OCI-LY3 (cell line): Measurements from ENCODE around the gene GSE1.

Experiments
- H2AFZ ChIP-seq: fragments of 200-600, 300-600 bp; shearing (Covaris generic); 2 replicates; pipeline ENCODE4 v1.6.0; 2014; ENCODE audit warnings: antibody characterized with exemption, low read depth, low read length
- H3K27ac ChIP-seq: fragments of 200-600, 300-600 bp; sonication (generic); 2 replicates; pipeline ENCODE4 v1.5.1; 2014; ENCODE audit warnings: mild to moderate bottlenecking, low read length, moderate library complexity, mixed read lengths
- H3K27me3 ChIP-seq: fragments of 200-600, 300-600 bp; sonication (generic); 2 replicates; pipeline ENCODE4 v1.6.1; 2014; ENCODE audit warnings: low read depth, low read length, mixed read lengths
- H3K36me3 ChIP-seq: fragments of 200-600, 300-600 bp; sonication (generic); replicated peaks from 2 replicates; pipeline ENCODE3; 2014; ENCODE audit warnings: low read depth, low read length, mixed read lengths
- H3K4me1 ChIP-seq: fragments of 300-600, 200-600 bp; sonication (generic); 2 replicates; pipeline ENCODE4 v1.6.1; 2014; ENCODE audit warnings: low read length, mixed read lengths
- H3K4me2 ChIP-seq: fragments of 200-600, 300-600 bp; sonication (generic); 2 replicates; pipeline ENCODE4 v1.6.1; 2014; ENCODE audit warnings: low read length, mixed read lengths
- H3K4me3 ChIP-seq: fragments of 300-600, 200-600 bp; sonication (generic); 2 replicates; pipeline ENCODE4 v1.5.1; 2014; ENCODE audit warnings: antibody characterized with exemption, mild to moderate bottlenecking, low read length, moderate library complexity
- H3K79me2 ChIP-seq: fragments of 300-600, 200-600 bp; shearing (Covaris generic); 2 replicates; pipeline ENCODE4 v1.6.1; 2014; ENCODE audit warnings: mild to moderate bottlenecking, low read length, mixed read lengths
- H3K9ac ChIP-seq: fragments of 300-600, 200-600 bp; shearing (Covaris generic); 2 replicates; pipeline ENCODE4 v1.6.0; 2014; ENCODE audit warnings: mild to moderate bottlenecking, low read length, moderate library complexity
- H3K9me3 ChIP-seq: fragments of 200-600, 300-600 bp; shearing (Covaris generic); 2 replicates; pipeline ENCODE4 v1.6.1; 2014; ENCODE audit warnings: low read length, mixed read lengths; ENCODE audit not compliant: insufficient read depth
- H4K20me1 ChIP-seq: fragments of 200-600, 300-600 bp; sonication (generic); 2 replicates; pipeline ENCODE4 v1.6.1; 2016; ENCODE audit warnings: low read length, mixed read lengths; ENCODE audit not compliant: insufficient read depth
- EZH2phosphoT487 ChIP-seq: fragments of 200-600 bp; shearing (Covaris generic); IDR thresholded peaks from 2 replicates; pipeline ENCODE4 v1.6.1; 2018; ENCODE audit warnings: antibody characterized with exemption, mixed run types, low read depth
- TF ChIP-seq, protein P1 (sequence below): fragments of 200-600, 300-600 bp; sonication (generic); IDR thresholded peaks from 2 replicates; pipeline ENCODE4 v1.5.1; 2014; ENCODE audit warnings: antibody characterized with exemption, low read length, low read depth

The GSE1 gene

GRCh38 chr16:85664580-85665372, 51.7 kb downstream of the GSE1 start:
- TF ChIP-seq, protein P1, sequence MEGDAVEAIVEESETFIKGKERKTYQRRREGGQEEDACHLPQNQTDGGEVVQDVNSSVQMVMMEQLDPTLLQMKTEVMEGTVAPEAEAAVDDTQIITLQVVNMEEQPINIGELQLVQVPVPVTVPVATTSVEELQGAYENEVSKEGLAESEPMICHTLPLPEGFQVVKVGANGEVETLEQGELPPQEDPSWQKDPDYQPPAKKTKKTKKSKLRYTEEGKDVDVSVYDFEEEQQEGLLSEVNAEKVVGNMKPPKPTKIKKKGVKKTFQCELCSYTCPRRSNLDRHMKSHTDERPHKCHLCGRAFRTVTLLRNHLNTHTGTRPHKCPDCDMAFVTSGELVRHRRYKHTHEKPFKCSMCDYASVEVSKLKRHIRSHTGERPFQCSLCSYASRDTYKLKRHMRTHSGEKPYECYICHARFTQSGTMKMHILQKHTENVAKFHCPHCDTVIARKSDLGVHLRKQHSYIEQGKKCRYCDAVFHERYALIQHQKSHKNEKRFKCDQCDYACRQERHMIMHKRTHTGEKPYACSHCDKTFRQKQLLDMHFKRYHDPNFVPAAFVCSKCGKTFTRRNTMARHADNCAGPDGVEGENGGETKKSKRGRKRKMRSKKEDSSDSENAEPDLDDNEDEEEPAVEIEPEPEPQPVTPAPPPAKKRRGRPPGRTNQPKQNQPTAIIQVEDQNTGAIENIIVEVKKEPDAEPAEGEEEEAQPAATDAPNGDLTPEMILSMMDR: no peak
- TF ChIP-seq EZH2phosphoT487: no peak
- H3K9me3 ChIP-seq: no peaks in the 10 kb centered on the region
- peaks cover 50% of the 10 kb centered on the region for H3K36me3 ChIP-seq
- H2AFZ ChIP-seq: no peak overlapping the region
- no peaks in the 10 kb centered on the region for H3K4me1 ChIP-seq
- H3K27me3 ChIP-seq: no peaks in the 10 kb centered on the region
- H3K4me3 ChIP-seq: no peak overlapping the region
- H3K27ac ChIP-seq: no peak overlapping the region
- no peaks in the 10 kb centered on the region for H3K79me2 ChIP-seq
- no peak overlapping the region for H3K9ac ChIP-seq
- H4K20me1 ChIP-seq: peaks cover 10% of the 10 kb centered on the region
- no peak overlapping the region for H3K4me2 ChIP-seq

DNA sequence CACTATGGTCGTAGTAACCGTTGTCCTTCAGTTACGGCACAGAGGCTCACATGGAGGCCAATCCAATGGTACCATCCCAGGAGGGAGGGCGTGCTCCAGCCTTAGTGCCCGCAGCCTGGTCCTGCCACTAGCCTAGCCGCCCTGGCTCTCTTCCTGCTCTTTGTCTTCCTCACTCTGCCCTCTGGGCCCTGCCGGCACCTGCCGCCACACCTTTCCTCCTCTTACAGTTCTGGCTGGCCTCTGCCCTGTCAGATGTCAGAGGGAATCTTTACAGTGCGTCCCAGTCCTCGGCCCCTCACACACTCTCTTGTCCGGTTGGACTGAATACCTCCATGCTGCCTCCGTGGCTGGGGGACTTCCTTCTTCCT, 52.2 kb downstream of the GSE1 start:
- H3K36me3 ChIP-seq: peaks cover 55% of the 10 kb centered on the region
- H4K20me1 ChIP-seq: peaks cover 8% of the 10 kb centered on the region

DNA sequence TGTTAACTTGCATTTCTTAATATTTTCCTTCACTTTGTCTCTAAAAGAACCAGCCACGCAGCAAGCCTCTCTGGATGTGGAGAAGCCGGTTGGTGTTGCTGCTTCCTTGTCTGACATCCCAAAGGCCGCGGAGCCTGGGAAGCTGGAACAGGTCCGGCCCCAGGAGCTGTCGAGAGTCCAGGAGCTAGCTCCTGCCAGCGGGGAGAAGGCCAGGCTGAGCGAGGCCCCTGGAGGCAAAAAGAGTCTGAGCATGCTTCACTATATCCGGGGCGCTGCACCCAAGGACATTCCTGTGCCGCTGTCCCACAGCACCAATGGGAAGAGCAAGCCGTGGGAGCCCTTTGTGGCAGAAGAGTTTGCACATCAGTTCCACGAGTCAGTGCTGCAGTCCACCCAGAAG, 52.8 kb downstream of the GSE1 start:
- Histone ChIP-seq H3K79me2 (no peaks in the 10 kb centered on the region), H3K27ac (no peak overlapping the region), H3K9ac (no peak overlapping the region), H3K27me3 (no peaks in the 10 kb centered on the region), H4K20me1 (peaks cover 8% of the 10 kb centered on the region), H2AFZ (no peak overlapping the region), H3K4me2 (no peak overlapping the region), H3K4me3 (no peak overlapping the region), H3K4me1 (no peaks in the 10 kb centered on the region), H3K9me3 (no peaks in the 10 kb centered on the region), H3K36me3 (peaks cover 61% of the 10 kb centered on the region)
- TF ChIP-seq, protein P1: no peak
- TF ChIP-seq EZH2phosphoT487: no peak

More for the DNA sequence above, 52.2 kb downstream of the GSE1 start:
- Histone ChIP-seq H3K9me3 (no peaks in the 10 kb centered on the region), H3K27ac (no peak overlapping the region), H2AFZ (no peak overlapping the region), H3K4me3 (no peak overlapping the region), H3K4me1 (no peaks in the 10 kb centered on the region), H3K79me2 (no peaks in the 10 kb centered on the region), H3K27me3 (no peaks in the 10 kb centered on the region), H3K9ac (no peak overlapping the region), H3K4me2 (no peak overlapping the region)
- TF ChIP-seq EZH2phosphoT487: no peak
- TF ChIP-seq, protein P1: no peak

DNA sequence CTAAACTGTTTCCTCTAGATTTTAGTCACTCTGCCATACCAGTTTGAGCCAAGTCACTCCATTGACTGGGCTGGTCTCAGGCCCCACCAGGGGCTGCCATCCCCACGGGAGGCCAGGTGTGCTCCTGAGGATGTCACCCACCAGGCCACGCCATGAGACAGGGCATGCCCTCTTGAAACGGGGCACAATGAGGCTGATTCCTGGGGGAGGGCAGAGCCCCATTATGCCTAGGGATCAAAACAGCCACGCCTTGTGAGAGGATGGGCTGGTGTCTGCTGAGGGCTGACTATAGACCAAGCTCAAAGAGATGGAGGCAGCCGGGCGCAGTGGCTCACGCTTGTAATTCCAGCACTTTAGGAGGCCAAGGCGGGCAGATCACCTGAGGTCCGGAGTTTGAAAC, 54.1 kb downstream of the GSE1 start:
- H3K4me2 ChIP-seq: no peak overlapping the region
- no peaks in the 10 kb centered on the region for H3K27me3 ChIP-seq
- H3K27ac ChIP-seq: no peak overlapping the region
- H3K9me3 ChIP-seq: no peaks in the 10 kb centered on the region
- no peaks in the 10 kb centered on the region for H3K79me2 ChIP-seq
- H2AFZ ChIP-seq: no peak overlapping the region
- H3K36me3 ChIP-seq: peaks cover 63% of the 10 kb centered on the region
- H4K20me1 ChIP-seq: peaks cover 8% of the 10 kb centered on the region
- no peak overlapping the region for H3K9ac ChIP-seq
- H3K4me3 ChIP-seq: no peak overlapping the region
- H3K4me1 ChIP-seq: no peaks in the 10 kb centered on the region
- TF ChIP-seq, protein P1: no peak
- no peak for TF ChIP-seq EZH2phosphoT487
